Bronchial epithelial cell (primary cell): ENCODE results near the gene PWWP2A. TPM values are rescaled to one million over a fixed set of nuclear protein-coding genes. Genes with fewer than 3 reads are reported as not detected.
A peak's percentile ranks its signal among the peaks of the same experiment; 100 is the strongest.
"Not testable (repeated sequence)": the region's sequence is repeated elsewhere in the genome, so short reads cannot be mapped to it uniquely, and the experiment has no call there.

ENCODE experiments used
- DNase-seq: peaks from one replicate; pipeline ENCODE4 v3.0.0-alpha.2; 2010; ENCODE audit warnings: low read depth
- FAIRE-seq: peaks from 2 replicates; lab custom pipeline; 2011; peaks lifted over from hg19 to GRCh38; lab: Jason Lieb, UNC
- H3K27me3 ChIP-seq: 2 replicates; pipeline ENCODE4 v1.5.1; 2011; ENCODE audit warnings: low read length; ENCODE audit not compliant: control insufficient read depth, insufficient read depth
- H3K36me3 ChIP-seq: 2 replicates; pipeline ENCODE4 v1.5.1; 2011; ENCODE audit warnings: low read length; ENCODE audit not compliant: control insufficient read depth, insufficient read depth
- H3K4me3 ChIP-seq: 2 replicates; pipeline ENCODE4 v1.5.1; 2011; ENCODE audit warnings: mild to moderate bottlenecking, low read depth, low read length, control low read depth
- CTCF ChIP-seq: IDR thresholded peaks from 2 replicates; pipeline ENCODE4 v1.5.1; 2011; ENCODE audit warnings: mild to moderate bottlenecking, moderate library complexity, low read length, control low read depth, inconsistent platforms; ENCODE audit not compliant: insufficient read depth, severe bottlenecking
- total RNA-seq: library from RNA; depleted of rRNA; stranded (reverse); fragments of >200 nt; gene quantifications from 2 replicates; pipeline ENCODE4 v1.2.1, GENCODE V29; 2014

Gene PWWP2A
- total RNA-seq, 1 donor from 2014 or later = 10.8 TPM

- Histone ChIP-seq H3K4me3 (no peak overlapping the region), H3K36me3 (no peaks in the 10 kb centered on the region), H3K27me3 (no peaks in the 10 kb centered on the region)
- no peak for TF ChIP-seq CTCF
- DNase-seq = peak; percentile 97
- FAIRE-seq = no peak
Measured at GRCh38 chr5:160165137-160166068, 46.2 kb upstream of the PWWP2A start.

- DNase-seq (no peak), FAIRE-seq (no peak)
- Histone ChIP-seq H3K4me3 (no peak overlapping the region), H3K27me3 (no peaks in the 10 kb centered on the region), H3K36me3 (no peaks in the 10 kb centered on the region)
- no peak for TF ChIP-seq CTCF
Measured at GRCh38 chr5:160162910-160163309, 43.7 kb upstream of the PWWP2A start.

- no peak for FAIRE-seq
- Histone ChIP-seq H3K27me3 (no peaks in the 10 kb centered on the region), H3K36me3 (no peaks in the 10 kb centered on the region), H3K4me3 (no peak overlapping the region)
- no peak for DNase-seq
- TF ChIP-seq CTCF = no peak
Measured at GRCh38 chr5:160161626-160162025, 42.4 kb upstream of the PWWP2A start.

- not testable (repeated sequence) for H3K4me3 ChIP-seq, H3K27me3 ChIP-seq, DNase-seq, H3K36me3 ChIP-seq, FAIRE-seq
Measured at GRCh38 chr5:160160875-160161274, 41.6 kb upstream of the PWWP2A start.

- Histone ChIP-seq H3K27me3 (no peaks in the 10 kb centered on the region), H3K36me3 (no peaks in the 10 kb centered on the region), H3K4me3 (no peak overlapping the region)
- DNase-seq (no peak), FAIRE-seq (no peak)
- TF ChIP-seq CTCF = no peak
Measured at GRCh38 chr5:160159991-160160792, 40.9 kb upstream of the PWWP2A start.

GRCh38 chr5:160158087-160158486, 38.8 kb upstream of the PWWP2A start:
- DNase-seq (no peak), FAIRE-seq (no peak)
- no peak for TF ChIP-seq CTCF
- no peaks in the 10 kb centered on the region for H3K36me3 ChIP-seq
- H3K4me3 ChIP-seq = no peak overlapping the region
- H3K27me3 ChIP-seq = no peaks in the 10 kb centered on the region
